ENCODE results near the gene ABHD2. TPM values are rescaled to one million over a fixed set of nuclear protein-coding genes. Genes with fewer than 3 reads are reported as not detected.

The ABHD2 gene
- total RNA-seq, 1 donor from 2014 or later = 39.1 TPM

GRCh38 chr15:89178307-89178977, 90.2 kb downstream of the ABHD2 start:
- H3K9me3 Mint-ChIP-seq = no peaks in the 10 kb centered on the region
- peaks cover 5% of the 10 kb centered on the region for H3K4me1 Mint-ChIP-seq
- TF ChIP-seq, protein P1, sequence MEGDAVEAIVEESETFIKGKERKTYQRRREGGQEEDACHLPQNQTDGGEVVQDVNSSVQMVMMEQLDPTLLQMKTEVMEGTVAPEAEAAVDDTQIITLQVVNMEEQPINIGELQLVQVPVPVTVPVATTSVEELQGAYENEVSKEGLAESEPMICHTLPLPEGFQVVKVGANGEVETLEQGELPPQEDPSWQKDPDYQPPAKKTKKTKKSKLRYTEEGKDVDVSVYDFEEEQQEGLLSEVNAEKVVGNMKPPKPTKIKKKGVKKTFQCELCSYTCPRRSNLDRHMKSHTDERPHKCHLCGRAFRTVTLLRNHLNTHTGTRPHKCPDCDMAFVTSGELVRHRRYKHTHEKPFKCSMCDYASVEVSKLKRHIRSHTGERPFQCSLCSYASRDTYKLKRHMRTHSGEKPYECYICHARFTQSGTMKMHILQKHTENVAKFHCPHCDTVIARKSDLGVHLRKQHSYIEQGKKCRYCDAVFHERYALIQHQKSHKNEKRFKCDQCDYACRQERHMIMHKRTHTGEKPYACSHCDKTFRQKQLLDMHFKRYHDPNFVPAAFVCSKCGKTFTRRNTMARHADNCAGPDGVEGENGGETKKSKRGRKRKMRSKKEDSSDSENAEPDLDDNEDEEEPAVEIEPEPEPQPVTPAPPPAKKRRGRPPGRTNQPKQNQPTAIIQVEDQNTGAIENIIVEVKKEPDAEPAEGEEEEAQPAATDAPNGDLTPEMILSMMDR (IDR thresholded peaks at IDR 0.05; ENCODE audit: unreplicated experiment) = no peak
- no peak overlapping the region for H3K27ac Mint-ChIP-seq
- DNase-seq (ENCODE audit: low spot score in 2 of 2, unreplicated experiment in 2 of 2) = no peak
- peaks cover 8% of the 10 kb centered on the region for H3K36me3 Mint-ChIP-seq
- no peak overlapping the region for H3K4me3 Mint-ChIP-seq
- no peaks in the 10 kb centered on the region for H3K27me3 Mint-ChIP-seq (ENCODE audit: low read depth)

GRCh38 chr15:89179966-89180875, 92.0 kb downstream of the ABHD2 start:
- TF ChIP-seq, protein P1 (IDR thresholded peaks at IDR 0.05; ENCODE audit: unreplicated experiment) = no peak
- DNase-seq (ENCODE audit: low spot score in 2 of 2, unreplicated experiment in 2 of 2) = no peak
- no peak overlapping the region for H3K4me3 Mint-ChIP-seq
- H3K27me3 Mint-ChIP-seq (ENCODE audit: low read depth) = no peaks in the 10 kb centered on the region
- H3K27ac Mint-ChIP-seq = no peak overlapping the region
- H3K9me3 Mint-ChIP-seq = no peaks in the 10 kb centered on the region
- H3K36me3 Mint-ChIP-seq = peaks cover 8% of the 10 kb centered on the region
- H3K4me1 Mint-ChIP-seq = peaks cover 5% of the 10 kb centered on the region

DNA sequence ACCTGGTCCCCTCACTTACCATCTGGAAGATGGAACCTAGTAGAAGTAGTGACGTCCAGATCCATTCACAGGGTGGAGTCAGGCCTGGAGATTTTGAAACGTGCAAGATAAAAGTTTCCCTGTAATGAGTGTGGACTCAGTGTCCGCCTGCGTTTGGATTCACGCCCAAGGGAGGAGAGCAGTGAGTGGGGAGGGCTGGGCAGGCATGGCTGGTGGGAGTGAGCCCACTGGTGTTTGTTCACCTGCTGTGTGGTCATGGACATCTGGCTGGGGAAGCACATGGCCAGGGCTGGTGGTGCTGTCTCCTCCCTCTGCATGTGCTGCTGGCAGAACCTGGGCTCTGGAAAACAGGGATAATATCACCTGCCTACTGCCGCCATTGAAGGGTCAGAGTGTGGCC, 96.1 kb downstream of the ABHD2 start:
- no peak for DNase-seq (ENCODE audit: low spot score in 2 of 2, unreplicated experiment in 2 of 2)
- no peaks in the 10 kb centered on the region for H3K4me1 Mint-ChIP-seq
- H3K27me3 Mint-ChIP-seq (ENCODE audit: low read depth) = no peaks in the 10 kb centered on the region

GRCh38 chr15:89184886-89185526, 96.8 kb downstream of the ABHD2 start:
- Mint-ChIP-seq H3K9me3 (no peaks in the 10 kb centered on the region), H3K4me3 (no peak overlapping the region), H3K4me1 (no peaks in the 10 kb centered on the region), H3K27ac (no peak overlapping the region), H3K27me3 (ENCODE audit: low read depth) (no peaks in the 10 kb centered on the region), H3K36me3 (peaks cover 4% of the 10 kb centered on the region)
- TF ChIP-seq, protein P1 (IDR thresholded peaks at IDR 0.05; ENCODE audit: unreplicated experiment) = no peak
- DNase-seq (ENCODE audit: low spot score in 2 of 2, unreplicated experiment in 2 of 2) = no peak

More for the DNA sequence above, 96.1 kb downstream of the ABHD2 start:
- peaks cover 4% of the 10 kb centered on the region for H3K36me3 Mint-ChIP-seq
- H3K9me3 Mint-ChIP-seq = no peaks in the 10 kb centered on the region
- TF ChIP-seq, protein P1 (IDR thresholded peaks at IDR 0.05; ENCODE audit: unreplicated experiment) = no peak
- no peak overlapping the region for H3K4me3 Mint-ChIP-seq
- no peak overlapping the region for H3K27ac Mint-ChIP-seq

DNA sequence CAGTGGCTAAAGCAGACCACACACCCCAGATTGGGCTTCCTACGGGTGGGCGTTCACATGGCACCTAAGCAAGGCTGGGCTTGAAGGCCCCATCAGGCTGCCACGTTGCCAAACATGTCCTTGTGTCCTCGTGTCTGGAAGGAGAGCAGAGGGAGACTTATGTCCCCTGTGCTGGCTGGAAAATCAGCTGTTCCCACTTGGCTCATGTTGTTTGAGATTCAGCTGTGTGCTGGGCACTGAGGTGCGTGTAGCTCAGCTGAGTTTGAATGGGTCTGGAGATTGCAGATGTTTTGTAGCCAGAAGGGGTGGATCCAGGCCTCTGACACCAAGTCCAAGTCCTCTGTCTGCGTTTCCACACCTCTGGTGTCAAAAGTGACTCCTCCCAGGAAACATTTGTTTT, 98.5 kb downstream of the ABHD2 start:
- H3K4me3 Mint-ChIP-seq = no peak overlapping the region
- no peaks in the 10 kb centered on the region for H3K27me3 Mint-ChIP-seq (ENCODE audit: low read depth)
- no peaks in the 10 kb centered on the region for H3K9me3 Mint-ChIP-seq
- peaks cover 8% of the 10 kb centered on the region for H3K36me3 Mint-ChIP-seq
- DNase-seq (ENCODE audit: low spot score in 2 of 2, unreplicated experiment in 2 of 2) = no peak
- TF ChIP-seq, protein P1 (IDR thresholded peaks at IDR 0.05; ENCODE audit: unreplicated experiment) = no peak
- H3K4me1 Mint-ChIP-seq = no peaks in the 10 kb centered on the region
- H3K27ac Mint-ChIP-seq = no peak overlapping the region

Measured in mesothelial cell of epicardium (in vitro differentiated cells).